ENCODE measurements around the gene USP21.

DNA sequence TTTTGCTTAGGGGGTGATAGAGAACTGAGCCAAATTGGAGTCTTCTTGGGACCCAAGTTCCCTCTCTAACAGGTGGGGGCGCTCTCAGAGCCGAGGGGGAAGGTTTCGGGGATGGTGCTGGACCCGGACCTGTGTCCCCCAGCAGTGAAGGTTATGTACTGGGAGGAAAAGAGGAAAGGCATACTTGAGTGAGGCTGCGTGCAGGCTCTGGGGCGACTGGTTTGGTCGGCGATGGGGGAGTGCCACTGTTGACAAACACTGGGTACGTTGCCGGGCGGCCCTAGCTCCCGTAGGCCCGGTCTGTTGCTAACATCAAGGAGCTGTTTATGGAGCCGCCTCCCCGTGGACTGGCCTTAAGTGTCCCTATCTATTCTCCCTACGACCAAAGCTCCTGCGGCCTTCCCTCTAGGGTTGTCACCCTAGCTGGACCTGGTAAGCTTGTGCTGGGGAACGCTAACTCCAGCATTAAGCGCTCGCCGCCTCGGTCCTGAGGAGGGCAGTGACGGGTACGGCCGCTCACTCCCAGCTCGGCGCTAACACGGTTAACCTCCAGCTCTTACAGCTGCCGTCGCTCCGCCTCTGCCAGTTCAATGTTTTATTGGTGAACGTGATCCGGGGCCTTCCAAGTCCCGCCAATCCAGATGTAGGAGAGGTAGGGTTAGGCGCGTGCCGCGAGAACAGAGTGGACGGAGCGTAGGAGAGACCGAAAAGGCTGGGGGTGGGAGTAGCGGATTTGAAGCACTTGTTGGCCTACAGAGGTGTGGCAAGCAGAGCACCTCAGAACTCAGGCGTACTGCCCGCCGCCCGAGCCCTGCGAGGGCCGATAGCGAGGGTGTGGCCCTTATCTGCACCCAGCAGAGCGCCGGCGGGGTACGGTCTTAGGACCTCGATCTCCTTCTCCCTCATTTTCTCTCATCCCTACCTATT lies 6.7 kb downstream of the USP21 start, which contains the start of gene PPOX:
- TF ChIP-seq POLR2AphosphoS5 (IDR thresholded peaks at IDR 0.05) (peak; percentile 77 to 88 (median 84)), CTCF (IDR thresholded peaks at IDR 0.05) (peak; percentile 20 to 58 (median 42)), EP300 (IDR thresholded peaks at IDR 0.05; ENCODE audit: low read depth) (peak; percentile 81), POLR2A (IDR thresholded peaks at IDR 0.05) (peak; percentile 84)

Measured in transverse colon (tissue), 4 donors.